Omental fat pad (tissue), 4 donors: ENCODE measurements around the gene MRPL41. TPM values are rescaled to one million over a fixed set of nuclear protein-coding genes. Genes with fewer than 3 reads are reported as not detected.

Source experiments
- ATAC-seq: fragments of 150-250 bp; one replicate; pipeline ENCODE4 v1.9.1; 2016; ENCODE audit warnings: mild to moderate bottlenecking, moderate library complexity; ENCODE audit not compliant: low FRiP score
- DNase-seq: peaks from one replicate; pipeline ENCODE4 v3.0.0-alpha.2; 2019; ENCODE audit warnings: low spot score
- total RNA-seq, 4 donors: library from RNA; depleted of rRNA; stranded (reverse); fragments of >200 nt; gene quantifications; one replicate each; pipeline ENCODE4 v1.1.0, GENCODE V29; 2016
- TF ChIP-seq, protein P1 (sequence below), 3 donors: fragments of 450-650 bp; IDR thresholded peaks; one replicate each; pipeline ENCODE4 v1.5.1; 2016 to 2017; ENCODE audit warnings: antibody characterized with exemption in 3 of 3, mild to moderate bottlenecking in 3 of 3, moderate library complexity in 2 of 3

The MRPL41 gene
- total RNA-seq, 4 donors from 2014 or later, result 41.2 to 82.9 (median 66.6) TPM

DNA sequence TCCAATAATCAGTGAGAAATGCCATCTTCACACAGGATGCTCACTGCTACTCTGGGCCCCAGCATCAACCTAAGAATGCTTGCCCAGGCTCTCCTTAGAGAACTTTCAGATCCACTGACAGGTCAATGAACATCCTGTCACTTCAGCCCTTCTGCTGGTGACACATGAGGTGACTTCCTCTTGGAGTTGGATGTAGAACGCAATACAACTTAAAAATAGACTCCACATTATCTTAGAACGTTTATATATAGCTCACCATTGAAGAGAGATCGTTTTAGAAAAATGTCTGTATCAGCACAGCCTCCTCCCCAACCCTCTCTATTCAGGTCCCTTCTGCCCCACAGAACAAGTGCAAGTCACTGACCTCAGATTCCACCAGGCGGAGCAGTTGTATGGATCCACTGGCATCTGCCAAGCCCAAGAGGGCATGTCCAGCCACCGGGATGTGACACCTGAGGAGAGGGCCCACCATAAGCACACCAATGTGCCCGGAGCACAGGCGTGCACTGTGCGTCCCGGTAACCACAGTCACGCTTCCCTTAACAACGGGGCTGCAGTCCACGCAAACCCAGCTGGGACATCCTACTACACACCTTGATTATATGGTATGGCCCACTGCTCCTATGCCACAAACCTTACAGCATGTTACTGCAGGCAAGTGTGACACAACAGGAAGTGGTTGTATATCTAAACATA, 24.2 kb downstream of the MRPL41 start:
- ATAC-seq (no peak), DNase-seq (no peak)
- TF ChIP-seq, protein P1, sequence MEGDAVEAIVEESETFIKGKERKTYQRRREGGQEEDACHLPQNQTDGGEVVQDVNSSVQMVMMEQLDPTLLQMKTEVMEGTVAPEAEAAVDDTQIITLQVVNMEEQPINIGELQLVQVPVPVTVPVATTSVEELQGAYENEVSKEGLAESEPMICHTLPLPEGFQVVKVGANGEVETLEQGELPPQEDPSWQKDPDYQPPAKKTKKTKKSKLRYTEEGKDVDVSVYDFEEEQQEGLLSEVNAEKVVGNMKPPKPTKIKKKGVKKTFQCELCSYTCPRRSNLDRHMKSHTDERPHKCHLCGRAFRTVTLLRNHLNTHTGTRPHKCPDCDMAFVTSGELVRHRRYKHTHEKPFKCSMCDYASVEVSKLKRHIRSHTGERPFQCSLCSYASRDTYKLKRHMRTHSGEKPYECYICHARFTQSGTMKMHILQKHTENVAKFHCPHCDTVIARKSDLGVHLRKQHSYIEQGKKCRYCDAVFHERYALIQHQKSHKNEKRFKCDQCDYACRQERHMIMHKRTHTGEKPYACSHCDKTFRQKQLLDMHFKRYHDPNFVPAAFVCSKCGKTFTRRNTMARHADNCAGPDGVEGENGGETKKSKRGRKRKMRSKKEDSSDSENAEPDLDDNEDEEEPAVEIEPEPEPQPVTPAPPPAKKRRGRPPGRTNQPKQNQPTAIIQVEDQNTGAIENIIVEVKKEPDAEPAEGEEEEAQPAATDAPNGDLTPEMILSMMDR (IDR thresholded peaks at IDR 0.05), result no peak

DNA sequence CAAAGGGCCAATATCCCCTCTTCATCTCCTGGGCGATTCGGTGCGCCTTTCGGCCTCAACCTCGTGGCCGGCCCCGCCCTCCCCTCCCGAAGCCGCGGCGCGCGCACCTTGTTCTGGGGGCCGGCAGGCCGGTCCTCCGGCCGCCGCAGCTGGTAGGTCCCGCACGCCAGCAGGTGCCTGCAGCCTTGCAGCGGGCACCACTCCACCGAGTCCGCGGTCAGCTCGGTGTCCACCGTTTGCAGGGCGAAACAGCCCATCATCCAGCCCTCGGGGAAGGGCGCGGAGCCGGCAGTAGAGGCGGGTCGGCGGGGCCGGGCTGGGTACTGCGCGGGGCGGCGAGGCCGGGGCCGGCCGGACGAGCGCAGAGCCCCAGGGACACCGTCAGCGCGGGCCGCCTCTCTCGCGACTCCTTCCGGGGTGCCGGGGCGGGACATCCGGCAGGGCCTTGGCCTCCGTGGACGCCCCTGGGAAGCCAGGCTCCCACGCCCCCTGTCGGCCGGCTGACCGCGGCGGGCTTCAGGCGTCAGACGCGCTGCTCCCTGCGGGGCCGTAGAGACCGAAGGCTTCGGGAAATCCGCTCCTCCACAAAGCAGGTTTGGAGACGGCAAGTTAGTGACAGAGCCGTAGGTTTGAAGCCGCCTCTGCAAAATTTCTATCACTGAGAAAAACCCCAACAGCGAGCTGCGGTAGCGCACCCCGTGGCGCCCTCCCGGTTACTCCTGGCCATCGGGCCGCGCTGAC, 27.0 kb downstream of the MRPL41 start, which contains the start of gene DPH7:
Gene DPH7 (minus strand): TSS at position 408 of the 741 bp plus-strand sequence. CDS start 148 bp downstream, at position 260.
- TF ChIP-seq, protein P1 (IDR thresholded peaks at IDR 0.05), result peak in 2 of 3 donors; percentile 66 to 75
- ATAC-seq, result peak; percentile 98
- peak; percentile 97 for DNase-seq

DNA sequence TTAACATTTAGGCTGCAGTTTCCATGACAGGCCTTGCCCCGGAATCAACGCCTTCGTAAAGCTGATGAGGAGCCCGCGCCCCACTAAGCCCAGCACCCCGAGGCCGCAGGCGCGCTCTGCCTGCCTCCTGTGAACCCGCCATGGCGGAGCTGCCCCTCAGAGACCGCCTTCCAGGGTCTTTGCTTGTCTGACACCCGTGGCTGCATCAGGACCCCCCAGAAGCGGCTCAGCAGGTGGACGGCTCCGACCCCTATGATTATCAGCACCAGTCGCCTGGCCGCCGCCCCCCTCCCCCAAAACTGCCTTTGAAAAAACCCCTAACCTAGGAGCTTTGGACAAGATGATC, 27.6 kb downstream of the MRPL41 start:
- DNase-seq (no peak), ATAC-seq (no peak)
- TF ChIP-seq, protein P1 (IDR thresholded peaks at IDR 0.05), result no peak

DNA sequence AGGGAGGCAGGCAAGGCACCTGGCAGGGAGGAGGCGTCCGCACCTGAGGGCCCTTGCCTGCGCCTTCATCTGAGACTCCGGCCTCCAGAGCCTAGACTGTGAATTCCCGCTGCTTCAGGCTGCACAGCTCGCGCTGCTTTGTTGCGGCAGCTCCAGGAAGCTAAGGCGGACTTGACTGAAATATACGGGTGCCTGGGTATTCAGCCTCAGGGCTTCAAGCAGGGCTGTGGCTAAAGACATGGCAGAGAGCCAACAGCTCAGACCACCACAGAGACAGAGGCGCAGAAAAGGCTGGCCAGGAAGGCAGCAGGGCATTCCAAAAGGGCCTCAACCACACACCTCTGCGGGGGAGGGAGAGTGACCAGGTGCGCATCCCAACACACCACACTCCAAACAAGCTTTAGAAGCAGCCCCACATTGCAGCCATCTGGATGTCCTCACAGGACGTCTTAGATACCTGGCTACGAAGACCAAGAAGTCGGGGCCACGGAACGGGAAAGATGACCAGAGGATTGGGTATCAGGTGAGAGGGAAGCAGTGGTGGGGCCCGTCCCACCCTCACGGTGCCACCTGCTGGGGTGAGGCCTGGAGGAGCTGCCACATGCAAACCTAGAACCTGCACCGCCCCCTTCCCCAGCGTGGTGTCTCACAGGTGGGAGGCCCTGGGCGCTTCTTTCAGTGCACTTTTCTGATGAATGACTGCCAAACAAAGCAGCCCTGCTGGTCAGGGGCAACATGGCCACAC, 28.7 kb downstream of the MRPL41 start:
- TF ChIP-seq, protein P1 (IDR thresholded peaks at IDR 0.05), result no peak
- ATAC-seq (no peak), DNase-seq (no peak)

DNA sequence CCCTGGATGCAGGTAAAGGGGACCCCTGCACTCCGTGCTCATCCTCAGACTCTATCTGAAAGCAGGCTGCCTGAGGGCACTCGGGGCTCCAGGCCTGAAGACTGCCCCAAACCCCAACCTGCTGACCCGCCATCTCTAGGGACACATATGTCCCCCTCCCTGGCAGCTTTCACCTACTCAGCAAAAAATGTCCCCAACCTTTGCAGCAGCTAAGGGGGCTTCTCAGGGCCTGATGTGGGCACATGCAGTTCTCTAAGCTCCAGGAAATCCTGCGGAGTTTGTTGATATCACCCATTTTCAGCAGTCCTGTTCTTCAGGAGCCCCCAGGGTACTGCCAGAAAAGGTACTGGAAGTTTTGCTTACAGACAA, 29.3 kb downstream of the MRPL41 start:
- no peak for ATAC-seq
- DNase-seq, result no peak
- TF ChIP-seq, protein P1 (IDR thresholded peaks at IDR 0.05), result no peak

DNA sequence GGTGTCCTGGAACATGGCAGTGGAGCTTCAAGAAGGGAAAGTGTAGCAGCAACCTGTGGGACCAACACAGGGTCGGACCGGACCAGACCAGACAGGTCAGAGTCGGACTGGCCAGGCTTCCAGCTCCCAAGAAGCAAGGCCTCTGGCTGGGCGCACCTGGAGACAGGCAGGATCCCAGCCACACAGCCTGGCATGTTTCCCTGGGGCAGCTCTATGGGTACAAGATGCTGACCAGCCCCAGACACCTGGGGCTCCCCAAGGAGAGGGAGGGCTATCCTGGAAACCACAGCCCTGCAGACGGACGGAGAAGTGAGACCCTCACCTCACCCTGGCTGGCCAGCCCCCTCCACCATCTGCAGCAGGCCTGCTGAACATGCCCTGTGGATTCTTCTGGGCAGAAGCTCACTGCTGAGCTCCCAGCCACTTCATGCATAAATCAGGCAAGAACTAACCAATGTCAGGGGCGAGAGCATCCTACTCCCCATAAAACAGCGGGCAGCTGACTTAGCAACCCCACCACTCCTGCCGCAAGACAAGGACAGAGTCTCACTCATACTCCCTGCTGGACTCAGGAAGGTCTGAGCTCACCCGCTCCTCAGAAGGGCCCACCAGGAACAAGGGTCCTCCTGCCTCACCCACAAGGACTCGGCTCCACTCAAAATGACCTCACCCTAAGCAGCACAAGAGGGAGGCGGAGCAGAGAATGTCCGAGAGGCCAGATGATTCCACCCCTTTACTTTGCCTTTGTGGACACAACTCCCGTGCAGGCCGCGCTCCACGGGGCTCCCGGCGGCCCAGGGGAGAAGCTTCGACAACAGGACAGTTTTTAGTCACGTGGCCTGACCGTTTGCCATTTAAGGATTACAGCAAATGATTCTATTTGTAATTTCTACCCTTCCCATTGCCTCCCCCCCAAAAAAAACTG, 29.9 kb downstream of the MRPL41 start:
- ATAC-seq, result no peak
- TF ChIP-seq, protein P1 (IDR thresholded peaks at IDR 0.05), result no peak
- no peak for DNase-seq
